ENCODE measurements around the gene ELMO1. TPM values are rescaled to one million over a fixed set of nuclear protein-coding genes. Genes with fewer than 3 reads are reported as not detected.

Gene ELMO1
- total and polyA plus RNA-seq, 11 donors = 6.9 to 38.6 (median 14.7) TPM

DNA sequence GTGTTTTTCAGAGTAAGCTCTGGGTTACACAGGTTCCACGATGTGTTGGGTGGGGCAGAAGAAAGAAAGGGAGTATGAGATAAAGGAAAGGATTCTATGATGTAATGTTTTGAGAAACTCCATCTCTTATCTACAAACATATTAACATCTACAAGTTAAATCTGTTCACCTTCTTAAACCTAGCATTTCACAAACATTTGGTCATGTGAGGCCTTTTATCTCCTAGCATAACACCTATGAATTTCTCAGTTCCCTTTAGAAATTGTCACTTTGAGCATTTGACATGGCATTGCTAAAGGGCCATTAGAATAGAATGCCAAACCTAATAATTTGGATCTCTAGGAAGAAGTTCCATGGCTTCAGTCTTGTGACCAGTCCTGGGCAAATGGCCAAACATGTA, 507.3 kb downstream of the ELMO1 start:
- DNase-seq = no peak
- Histone ChIP-seq H3K9me3 (peaks cover 0 to 73% (median 47%) of the 10 kb centered on the region in 12 donors), H3K4me1 (peaks cover 0 to 19% (median 8%) of the 10 kb centered on the region in 12 donors), H3K27me3 (no peaks in the 10 kb centered on the region), H3K27ac (no peak overlapping the region), H3K4me3 (no peak overlapping the region), H3K36me3 (peaks cover 0 to 16% (median 0%) of the 10 kb centered on the region in 9 donors)
- WGBS, 4 donors = 45 to 61% (median 58%) methylated on average over 1 of the region's 1 CpG
- no peak for ATAC-seq
- intact Hi-C loops (cut with DNase I) = no loop called here
- TF ChIP-seq, protein P1, sequence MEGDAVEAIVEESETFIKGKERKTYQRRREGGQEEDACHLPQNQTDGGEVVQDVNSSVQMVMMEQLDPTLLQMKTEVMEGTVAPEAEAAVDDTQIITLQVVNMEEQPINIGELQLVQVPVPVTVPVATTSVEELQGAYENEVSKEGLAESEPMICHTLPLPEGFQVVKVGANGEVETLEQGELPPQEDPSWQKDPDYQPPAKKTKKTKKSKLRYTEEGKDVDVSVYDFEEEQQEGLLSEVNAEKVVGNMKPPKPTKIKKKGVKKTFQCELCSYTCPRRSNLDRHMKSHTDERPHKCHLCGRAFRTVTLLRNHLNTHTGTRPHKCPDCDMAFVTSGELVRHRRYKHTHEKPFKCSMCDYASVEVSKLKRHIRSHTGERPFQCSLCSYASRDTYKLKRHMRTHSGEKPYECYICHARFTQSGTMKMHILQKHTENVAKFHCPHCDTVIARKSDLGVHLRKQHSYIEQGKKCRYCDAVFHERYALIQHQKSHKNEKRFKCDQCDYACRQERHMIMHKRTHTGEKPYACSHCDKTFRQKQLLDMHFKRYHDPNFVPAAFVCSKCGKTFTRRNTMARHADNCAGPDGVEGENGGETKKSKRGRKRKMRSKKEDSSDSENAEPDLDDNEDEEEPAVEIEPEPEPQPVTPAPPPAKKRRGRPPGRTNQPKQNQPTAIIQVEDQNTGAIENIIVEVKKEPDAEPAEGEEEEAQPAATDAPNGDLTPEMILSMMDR (IDR thresholded peaks at IDR 0.05) = no peak
- TF ChIP-seq POLR2A (IDR thresholded peaks at IDR 0.05) = no peak

DNA sequence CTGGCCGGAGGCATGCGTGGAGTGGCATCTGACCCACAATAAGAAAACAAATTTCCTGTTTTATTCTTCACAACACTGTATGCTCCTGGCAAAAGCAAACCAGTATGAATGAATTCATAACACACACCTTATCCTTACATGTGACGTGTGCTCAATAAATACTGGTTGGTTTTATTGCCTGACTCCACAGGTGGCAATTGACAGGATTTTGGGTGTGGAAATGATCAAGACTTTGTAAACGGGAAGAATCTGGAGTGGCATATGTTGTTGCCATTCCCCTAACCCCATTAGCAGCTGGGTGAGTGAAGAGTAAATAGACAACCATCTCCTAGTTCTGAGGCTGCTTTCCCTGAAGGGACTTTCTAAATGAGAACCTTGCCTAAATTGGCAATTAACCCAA, 508.8 kb downstream of the ELMO1 start:
- peaks cover 0 to 88% (median 56%) of the 10 kb centered on the region in 12 donors for H3K9me3 ChIP-seq
- 85 to 94% (median 89%) methylated on average over 3 to 4 of the region's 4 CpGs for WGBS, 4 donors
- TF ChIP-seq, protein P1 (IDR thresholded peaks at IDR 0.05) = no peak
- no peak for TF ChIP-seq POLR2A (IDR thresholded peaks at IDR 0.05)

DNA sequence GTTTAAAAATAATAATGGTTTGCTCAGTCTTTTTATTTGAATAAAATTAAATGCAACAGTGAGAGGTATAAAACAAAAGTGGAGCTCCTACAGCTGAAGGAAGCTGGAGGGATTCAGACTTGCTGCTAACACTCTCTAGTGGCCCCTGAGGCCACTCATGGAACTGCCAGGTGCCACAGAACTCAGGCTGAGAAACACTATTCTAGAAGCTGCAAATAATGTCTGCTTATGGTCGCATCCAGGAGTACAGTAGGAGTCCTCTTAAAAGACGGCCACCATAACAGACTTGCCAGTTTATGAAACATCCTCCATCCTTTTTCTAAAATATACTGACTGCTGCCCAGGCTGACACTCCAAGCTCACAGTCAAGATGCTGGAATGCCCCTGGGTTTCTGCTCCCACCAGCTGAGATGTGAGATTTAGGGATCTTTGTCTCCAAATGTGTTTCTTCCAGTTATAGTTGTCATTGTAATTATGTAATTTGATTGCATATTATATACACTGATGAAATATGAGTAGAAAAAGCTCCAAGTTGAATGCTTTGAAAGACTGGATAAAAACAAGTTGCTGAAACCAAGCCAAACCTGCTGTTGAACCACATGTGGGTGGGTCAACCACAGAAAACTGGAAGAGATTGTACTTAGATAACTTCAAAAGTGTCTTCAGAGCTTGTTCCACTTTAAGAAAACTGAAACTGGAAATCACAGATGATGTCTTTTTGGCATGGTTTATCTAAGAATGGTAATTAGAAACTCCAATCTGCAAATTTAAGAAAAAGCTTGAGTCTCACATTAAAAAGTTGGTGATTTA, 510.7 kb downstream of the ELMO1 start:
- Histone ChIP-seq H3K27me3 (no peaks in the 10 kb centered on the region), H3K36me3 (peaks cover 0 to 18% (median 0%) of the 10 kb centered on the region in 9 donors), H3K27ac (no peak overlapping the region), H3K4me3 (no peak overlapping the region), H3K9me3 (peaks cover 0 to 89% (median 58%) of the 10 kb centered on the region in 12 donors), H3K4me1 (peaks cover 0 to under 1% (median 0%) of the 10 kb centered on the region in 12 donors)
- ATAC-seq = no peak
- intact Hi-C loops (cut with DNase I) = no loop called here
- WGBS, 4 donors = 90 to 98% (median 96%) methylated on average over 2 of the region's 2 CpGs
- TF ChIP-seq POLR2A (IDR thresholded peaks at IDR 0.05) = no peak
- TF ChIP-seq, protein P1 (IDR thresholded peaks at IDR 0.05) = no peak
- no peak for DNase-seq

More for the DNA sequence above, 508.8 kb downstream of the ELMO1 start:
- H3K4me1 ChIP-seq = peaks cover 0 to 16% (median 0%) of the 10 kb centered on the region in 12 donors
- H3K27me3 ChIP-seq = no peaks in the 10 kb centered on the region
- no peak for DNase-seq
- H3K36me3 ChIP-seq = peaks cover 0 to 18% (median 0%) of the 10 kb centered on the region in 9 donors
- intact Hi-C loops (cut with DNase I) = no loop called here
- H3K27ac ChIP-seq = no peak overlapping the region
- H3K4me3 ChIP-seq = no peak overlapping the region
- ATAC-seq = no peak

DNA sequence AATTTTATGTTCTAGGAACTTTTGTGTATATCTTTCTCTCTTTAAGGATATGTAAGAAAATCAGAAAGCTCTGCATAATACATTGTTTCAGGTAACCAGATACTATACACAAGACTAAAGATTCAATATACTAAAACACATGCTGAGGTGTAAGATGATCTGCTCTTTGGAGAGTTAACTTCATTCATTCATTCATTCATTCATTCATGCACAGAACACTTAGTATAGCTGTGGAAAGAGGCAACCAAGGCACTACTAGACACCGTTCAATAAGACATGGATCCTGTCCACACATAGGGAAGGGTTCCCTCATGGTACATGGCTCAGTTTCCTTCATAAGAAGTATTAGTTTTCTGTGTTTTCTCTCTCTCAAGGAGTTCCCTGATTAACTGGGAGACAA, 516.8 kb downstream of the ELMO1 start:
- H3K27ac ChIP-seq = no peak overlapping the region
- WGBS, 4 donors = 97 to 100% (median 99%) methylated on average over 1 of the region's 1 CpG
- DNase-seq (no peak), ATAC-seq (no peak)
- no peaks in the 10 kb centered on the region for H3K27me3 ChIP-seq
- intact Hi-C loops (cut with DNase I) = no loop called here
- H3K4me1 ChIP-seq = no peaks in the 10 kb centered on the region
- H3K36me3 ChIP-seq = peaks cover 0 to 7% (median 0%) of the 10 kb centered on the region in 9 donors
- peaks cover 0 to 39% (median 14%) of the 10 kb centered on the region in 12 donors for H3K9me3 ChIP-seq
- no peak for TF ChIP-seq POLR2A (IDR thresholded peaks at IDR 0.05)
- TF ChIP-seq, protein P1 (IDR thresholded peaks at IDR 0.05) = no peak
- H3K4me3 ChIP-seq = no peak overlapping the region

All from heart left ventricle (tissue), 16 donors.